Tibial artery (tissue), 4 donors: ENCODE results near the gene RFWD3.

Experiments used
- DNase-seq, 2 donors: peaks; one replicate each; pipeline ENCODE4 v3.0.0-alpha.2; 2019
- H3K27ac ChIP-seq, 2 donors: fragments of 200-600 bp; sonication (generic) in 1 of 2; 1 replicate in 1 of 2; 2 replicates in 1 of 2; pipeline ENCODE4 v1.5.1; 2018 to 2019; ENCODE audit warnings: mild to moderate bottlenecking in 1 of 2
- H3K27me3 ChIP-seq, 2 donors: fragments of 200-600 bp; sonication (generic) in 1 of 2; one replicate each; pipeline versions ENCODE4 v1.5.1 to v1.6.0; 2016 to 2019
- H3K36me3 ChIP-seq, 3 donors: fragments of 200-600 bp; sonication (generic) in 2 of 3; one replicate each; pipeline ENCODE4 v1.5.1; 2016 to 2019; ENCODE audit warnings: mild to moderate bottlenecking in 2 of 3
- H3K4me1 ChIP-seq, 4 donors: fragments of 200-600 bp; sonication (generic) in 2 of 4; 1 replicate in 3 of 4; 2 replicates in 1 of 4; pipeline ENCODE4 v1.5.1; 2016 to 2019
- H3K4me3 ChIP-seq, 2 donors: fragments of 200-600 bp; sonication (generic) in 1 of 2; 1 replicate in 1 of 2; 2 replicates in 1 of 2; pipeline ENCODE4 v1.5.1; 2018 to 2019; ENCODE audit warnings: mild to moderate bottlenecking in 2 of 2
- H3K9me3 ChIP-seq, 3 donors: fragments of 200-600 bp; sonication (generic) in 1 of 3; one replicate each; pipeline ENCODE4 v1.5.1; 2016 to 2019
- CTCF ChIP-seq, 2 experiments: fragments of 200-600 bp in 1 of 2; fragments of 450-650 bp in 1 of 2; IDR thresholded peaks; one replicate each; pipeline ENCODE4 v1.5.1; 2017 to 2019; ENCODE audit warnings: antibody characterized with exemption in 2 of 2, mild to moderate bottlenecking in 1 of 2, moderate library complexity in 1 of 2
- intact Hi-C: fragments of 100-400 bp; cut with DNase I; formaldehyde crosslinking; loops from one replicate; pipeline ENCODE4 v1.15.0; 2023; ENCODE audit warnings: low total_unique reads

RFWD3 gene

DNA sequence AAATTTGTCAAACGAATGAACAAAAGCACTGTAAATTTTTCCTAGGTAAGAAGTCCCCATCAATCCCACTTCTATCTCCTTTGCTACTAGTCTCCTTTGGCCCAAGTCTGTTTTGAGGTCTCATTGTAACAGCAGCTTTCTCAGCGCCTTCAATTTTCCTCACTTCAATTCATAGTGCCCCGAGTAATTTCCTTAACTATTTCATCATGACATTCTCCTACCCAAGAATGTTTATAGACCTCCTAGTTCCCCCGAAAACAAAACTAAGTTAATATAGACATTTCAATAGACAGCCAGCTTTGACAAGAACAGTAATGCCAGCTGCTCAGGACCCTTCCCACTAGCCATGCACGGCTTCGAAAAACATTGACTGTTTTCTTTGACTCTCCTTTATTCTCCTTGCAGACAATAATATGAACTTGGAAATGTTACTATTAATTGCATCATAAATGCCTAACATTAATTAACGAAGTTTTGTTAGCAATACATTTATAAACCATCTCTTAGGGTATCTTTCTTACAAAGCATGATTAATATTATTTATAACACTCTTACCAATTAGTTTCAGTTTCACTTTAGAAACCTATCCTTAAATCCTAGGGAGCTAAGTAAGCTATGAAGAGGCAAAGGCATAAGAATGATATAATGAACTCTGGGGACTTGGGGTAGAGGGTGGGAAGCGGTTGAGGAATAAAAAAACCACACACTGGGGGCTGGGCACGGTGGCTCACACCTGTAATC, 82.6 kb downstream of the RFWD3 start:
- H3K27me3 ChIP-seq: no peaks in the 10 kb centered on the region
- intact Hi-C loops: no loop called here
- peaks cover 0 to 19% (median 5%) of the 10 kb centered on the region in 4 donors for H3K4me1 ChIP-seq
- H3K9me3 ChIP-seq: no peaks in the 10 kb centered on the region
- DNase-seq: no peak
- H3K27ac ChIP-seq: no peak overlapping the region
- TF ChIP-seq CTCF (IDR thresholded peaks at IDR 0.05): no peak
- no peaks in the 10 kb centered on the region for H3K36me3 ChIP-seq
- no peak overlapping the region for H3K4me3 ChIP-seq

DNA sequence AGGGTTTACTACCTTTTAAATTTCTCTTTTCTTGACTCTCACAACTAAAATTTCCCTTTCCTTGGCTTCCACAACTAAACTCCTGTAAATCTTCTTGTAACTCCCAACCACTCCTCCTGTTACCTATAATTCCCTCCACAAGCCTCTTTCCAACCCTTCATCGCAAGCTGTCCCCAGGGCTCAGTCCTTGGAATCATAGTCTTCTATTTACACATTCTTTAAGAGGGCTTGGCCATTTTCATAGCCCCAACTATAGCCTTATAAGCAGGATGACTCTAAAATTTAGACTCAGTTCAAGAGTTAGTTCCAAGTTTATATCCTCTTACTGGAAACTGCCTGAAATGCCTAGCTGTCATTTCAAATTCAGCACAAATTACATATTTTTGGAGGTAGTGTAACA, 83.7 kb downstream of the RFWD3 start:
- TF ChIP-seq CTCF (IDR thresholded peaks at IDR 0.05): no peak
- intact Hi-C loops: no loop called here
- Histone ChIP-seq H3K9me3 (no peaks in the 10 kb centered on the region), H3K36me3 (no peaks in the 10 kb centered on the region), H3K4me1 (peaks cover 0 to 16% (median 5%) of the 10 kb centered on the region in 4 donors), H3K27me3 (no peaks in the 10 kb centered on the region), H3K4me3 (no peak overlapping the region), H3K27ac (no peak overlapping the region)
- DNase-seq: no peak

DNA sequence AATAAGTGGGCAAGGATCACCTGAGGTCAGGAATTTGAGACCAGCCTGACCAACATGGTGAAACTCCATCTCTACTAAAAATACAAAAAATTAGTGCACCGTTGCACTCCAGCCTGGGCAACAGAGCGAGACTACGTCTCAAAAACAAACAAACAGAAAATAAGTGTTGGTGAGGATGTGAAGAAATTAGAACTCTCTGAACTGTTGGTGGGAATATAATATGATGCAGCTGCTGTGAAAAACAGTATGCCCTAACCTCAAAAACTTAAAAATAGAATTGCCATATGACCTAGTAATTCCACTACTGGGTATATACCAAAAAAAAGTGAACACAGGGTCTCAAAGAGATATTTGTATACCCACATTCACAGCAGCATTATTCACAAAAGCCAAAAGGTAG, 85.8 kb downstream of the RFWD3 start:
- Histone ChIP-seq H3K4me3 (no peak overlapping the region), H3K4me1 (peaks cover 0 to 30% (median 3%) of the 10 kb centered on the region in 4 donors), H3K36me3 (no peaks in the 10 kb centered on the region), H3K27ac (no peak overlapping the region), H3K27me3 (no peaks in the 10 kb centered on the region), H3K9me3 (no peaks in the 10 kb centered on the region)
- intact Hi-C loops: no loop called here
- no peak for DNase-seq
- TF ChIP-seq CTCF (IDR thresholded peaks at IDR 0.05): no peak

- Histone ChIP-seq H3K4me1 (peaks cover 0 to 38% (median 3%) of the 10 kb centered on the region in 4 donors), H3K27ac (no peak overlapping the region), H3K36me3 (no peaks in the 10 kb centered on the region), H3K27me3 (no peaks in the 10 kb centered on the region), H3K9me3 (no peaks in the 10 kb centered on the region), H3K4me3 (no peak overlapping the region)
- DNase-seq: no peak
- intact Hi-C loops: no loop called here
- no peak for TF ChIP-seq CTCF (IDR thresholded peaks at IDR 0.05)
These were observed 87.8 kb downstream of the RFWD3 start for GRCh38 chr16:74578838-74579237.

GRCh38 chr16:74578433-74578832, 88.2 kb downstream of the RFWD3 start:
- intact Hi-C loops: no loop called here

More at GRCh38 chr16:74578433-74578832, 88.2 kb downstream of the RFWD3 start:
- no peak for TF ChIP-seq CTCF (IDR thresholded peaks at IDR 0.05)
- DNase-seq: no peak
- no peaks in the 10 kb centered on the region for H3K27me3 ChIP-seq
- H3K36me3 ChIP-seq: no peaks in the 10 kb centered on the region
- H3K4me3 ChIP-seq: no peak overlapping the region
- H3K9me3 ChIP-seq: no peaks in the 10 kb centered on the region
- no peak overlapping the region for H3K27ac ChIP-seq
- peaks cover 0 to 38% (median 3%) of the 10 kb centered on the region in 4 donors for H3K4me1 ChIP-seq
